HG03521 (cell line): ENCODE data around the gene DLST.
"Not testable (repeated sequence)": the region's sequence is repeated elsewhere in the genome, so short reads cannot be mapped to it uniquely, and the experiment has no call there.

ENCODE experiments used
- ATAC-seq: cut with Tn5 transposase; IDR thresholded peaks from one replicate; pipeline ENCODE4 v1.9.1; 2021; ENCODE audit warnings: mild to moderate bottlenecking, moderate library complexity; ENCODE audit not compliant: unreplicated experiment

The DLST gene

DNA sequence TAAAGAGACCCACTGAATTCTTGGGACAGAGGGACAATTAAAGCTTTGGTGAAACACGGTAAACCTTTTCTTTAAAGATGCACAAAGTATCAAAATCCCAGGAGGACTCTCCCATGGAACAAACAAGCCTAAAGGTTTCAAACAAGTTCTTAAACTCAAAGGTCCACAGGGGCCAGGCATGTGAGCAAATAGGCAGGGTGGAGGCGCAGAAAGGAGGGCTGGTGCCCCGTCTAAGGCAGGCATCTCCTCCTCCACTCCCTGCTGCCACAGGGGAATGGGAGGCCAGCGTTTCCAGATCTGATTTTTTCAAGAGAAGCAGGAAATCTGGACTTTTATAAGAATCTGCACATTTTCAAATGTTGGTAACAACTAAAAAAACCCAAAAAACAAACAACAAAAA lies 33.7 kb downstream of the DLST start:
- no peak for ATAC-seq

DNA sequence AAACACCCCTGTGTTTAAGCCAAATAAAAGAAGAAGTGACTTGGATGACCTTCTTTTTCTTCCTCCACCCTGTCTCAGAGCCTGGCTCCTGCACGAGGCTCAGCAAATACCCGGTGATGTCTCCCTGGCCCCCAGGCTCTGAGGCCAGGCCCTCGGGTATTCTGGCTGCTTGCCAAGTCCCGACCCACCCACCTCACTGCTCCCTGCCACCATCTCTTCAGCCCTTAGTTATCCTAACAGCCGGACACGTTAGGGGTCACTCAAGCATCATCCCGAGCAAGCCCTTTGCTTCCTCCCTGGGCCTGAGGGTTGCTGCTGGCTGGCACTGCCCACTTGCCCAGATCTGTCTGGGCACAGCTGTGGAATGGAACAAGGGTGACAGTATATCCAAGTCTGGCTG lies 34.1 kb downstream of the DLST start:
- ATAC-seq, result no peak

DNA sequence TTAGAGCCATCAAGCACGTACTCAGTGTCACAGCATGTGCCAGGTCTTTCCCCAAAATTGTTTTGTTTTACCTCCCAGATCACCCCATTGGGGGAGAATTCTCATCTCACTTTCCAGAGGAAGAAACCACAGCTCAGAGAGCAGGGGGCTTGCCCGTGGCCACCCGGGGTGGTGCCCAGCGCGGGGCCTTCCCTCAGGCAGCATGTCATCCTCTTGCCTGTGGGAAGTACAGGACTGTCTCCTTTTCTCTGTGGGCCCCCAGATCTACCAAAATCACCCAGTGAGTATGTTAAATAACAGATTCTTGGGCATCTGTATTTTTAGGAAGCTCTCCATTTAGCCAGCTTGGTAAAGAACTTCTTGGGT lies 35.4 kb downstream of the DLST start:
- no peak for ATAC-seq

DNA sequence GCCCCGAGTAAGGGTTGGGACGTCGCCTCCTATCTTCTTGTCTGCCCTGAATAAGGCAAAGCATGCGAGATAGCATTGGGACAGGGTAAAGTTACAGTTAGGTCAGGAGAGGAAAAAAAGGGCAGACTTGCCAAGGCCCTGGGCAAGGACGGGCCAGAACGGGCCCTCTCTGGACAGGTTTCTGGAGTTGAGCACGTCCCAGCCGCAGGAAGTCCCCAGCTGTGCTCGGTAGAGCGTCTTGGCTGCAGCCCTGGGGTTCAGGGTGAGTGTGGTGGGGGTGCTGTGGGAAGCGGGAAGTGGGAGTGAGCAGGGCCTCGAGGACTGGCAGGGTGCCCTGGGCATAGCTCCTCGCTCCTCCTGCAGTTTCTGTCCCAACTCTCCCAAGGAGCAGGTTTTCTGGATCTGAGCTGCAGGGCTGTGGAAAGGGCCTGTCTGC lies 35.9 kb downstream of the DLST start:
- no peak for ATAC-seq

DNA sequence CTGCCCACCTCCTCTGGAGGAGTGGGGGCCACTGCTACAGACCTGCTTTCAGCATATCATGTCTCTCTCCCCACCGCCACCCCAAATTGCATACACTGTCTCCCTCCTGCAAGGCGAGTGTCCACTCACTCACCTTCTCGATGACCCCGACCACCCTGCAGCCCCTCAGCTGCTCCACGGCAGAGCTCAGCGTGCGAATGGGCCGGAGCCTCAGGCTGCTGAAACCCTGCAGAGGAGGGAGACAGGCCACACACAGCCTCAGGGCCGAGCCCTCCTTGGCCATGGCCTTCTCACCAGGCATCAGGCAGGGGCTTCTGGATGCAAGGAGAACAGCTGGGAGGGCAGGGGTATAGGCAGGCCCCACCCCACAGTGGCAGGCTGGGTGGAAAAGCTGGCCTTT lies 36.7 kb downstream of the DLST start:
- ATAC-seq, result no peak

DNA sequence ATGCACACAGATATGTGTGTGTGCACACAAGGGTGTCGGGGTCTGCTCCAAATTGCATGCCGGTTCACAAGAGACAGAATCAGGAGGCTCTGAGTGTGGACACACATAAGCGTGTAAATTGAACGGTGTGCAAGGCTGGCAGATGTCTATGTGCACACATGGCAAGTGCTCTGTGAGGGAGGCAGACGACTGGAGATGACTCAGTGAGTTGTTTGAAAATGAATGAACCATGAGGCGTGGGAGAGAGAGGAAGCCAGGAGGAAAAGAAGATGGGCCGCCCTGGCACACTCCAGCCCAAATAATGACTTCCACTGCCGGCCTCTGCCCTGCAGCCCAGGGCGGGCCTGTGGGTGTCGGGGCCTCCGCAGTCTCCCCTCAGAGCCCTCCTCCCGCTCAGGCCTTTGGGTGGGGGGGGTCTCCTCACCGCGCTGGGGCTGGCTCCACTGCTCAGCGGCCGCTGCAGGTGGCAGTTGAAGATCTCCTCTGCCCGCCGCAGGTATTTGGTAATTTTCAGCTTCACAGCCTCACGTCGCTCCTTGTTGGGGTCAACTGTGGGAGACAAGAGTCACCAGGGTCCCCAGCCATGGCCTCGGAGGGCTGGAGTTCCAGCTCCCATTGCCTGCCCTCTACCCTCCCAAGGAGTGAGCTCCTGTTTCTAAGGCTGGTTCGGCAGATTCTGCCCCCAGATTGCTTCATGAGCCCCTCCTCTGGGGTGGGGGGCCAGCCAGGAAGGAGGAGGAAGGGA lies 37.9 kb downstream of the DLST start:
- ATAC-seq, result no peak

- no peak for ATAC-seq
These were observed 38.6 kb downstream of the DLST start for GRCh38 chr14:74920281-74920680.

DNA sequence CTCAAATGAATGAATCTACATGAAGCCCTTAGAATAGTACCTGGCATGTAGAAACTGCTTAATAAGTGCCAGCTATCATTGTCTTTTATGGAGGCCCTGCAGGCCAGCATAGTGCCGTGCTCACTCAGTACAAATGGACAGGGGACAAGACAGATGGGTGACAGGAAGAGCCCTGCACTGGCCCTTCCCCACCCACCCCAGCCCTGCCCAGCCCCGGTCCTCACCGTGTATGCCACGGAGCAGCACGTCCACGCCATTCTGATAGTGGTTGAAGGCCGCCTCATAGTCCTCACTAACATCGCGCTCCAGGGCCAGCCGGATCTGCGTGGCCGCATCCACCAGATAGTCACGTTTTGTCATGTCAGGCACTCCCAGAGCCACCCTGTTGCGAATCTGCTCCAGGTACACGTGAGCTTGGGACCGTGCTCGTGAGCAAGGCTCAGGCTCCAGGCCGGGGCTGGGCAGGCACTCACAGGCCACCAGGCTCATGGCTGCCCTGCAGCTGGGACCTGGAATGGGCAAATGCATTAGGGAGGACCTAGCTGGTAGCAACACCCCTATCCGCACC lies 39.4 kb downstream of the DLST start:
- ATAC-seq, result no peak

DNA sequence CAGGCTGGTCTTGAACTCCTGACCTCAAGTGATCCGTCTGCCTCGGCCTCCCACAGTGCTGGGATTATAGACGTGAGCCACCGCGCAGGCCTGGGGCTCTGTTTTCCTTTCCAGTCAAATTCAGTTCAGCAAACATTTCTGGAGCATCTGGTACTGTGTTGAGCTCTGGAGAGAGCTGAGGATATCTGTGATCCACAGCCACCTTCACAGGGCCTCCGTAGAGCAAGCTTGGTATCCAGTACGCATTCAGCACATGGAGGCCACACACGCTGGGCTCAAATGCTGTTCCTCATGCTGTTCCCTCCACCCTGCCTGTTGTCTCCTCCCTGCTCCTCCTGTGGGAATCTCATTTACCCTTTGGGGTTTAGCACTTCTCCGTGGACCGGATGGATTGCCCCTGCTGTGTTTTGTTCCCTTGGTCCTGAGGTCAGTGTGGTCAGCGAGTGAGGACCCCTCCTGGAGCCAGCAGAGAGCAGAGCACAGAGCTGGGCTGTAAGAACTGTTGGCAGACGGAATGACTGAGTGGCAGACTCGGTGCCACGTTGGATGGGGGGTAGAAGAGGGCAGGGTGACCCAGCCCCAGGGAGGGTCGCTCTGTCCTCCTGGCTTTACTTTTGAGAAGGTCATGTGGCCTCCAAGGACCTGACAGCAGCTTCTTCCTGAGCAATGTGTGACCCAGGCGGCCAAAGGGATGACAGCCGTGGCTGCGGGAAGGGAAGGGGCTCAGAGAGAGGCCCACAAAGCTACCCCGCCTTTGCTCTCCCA lies 40.5 kb downstream of the DLST start:
- no peak for ATAC-seq

GRCh38 chr14:74922752-74923401 lies 41.2 kb downstream of the DLST start, which contains the start of gene RPS6KL1:
Gene RPS6KL1 (minus strand): TSS chr14:74923260. CDS start chr14:74921541, 1,719 bp downstream.
- ATAC-seq, result peak; percentile 85

DNA sequence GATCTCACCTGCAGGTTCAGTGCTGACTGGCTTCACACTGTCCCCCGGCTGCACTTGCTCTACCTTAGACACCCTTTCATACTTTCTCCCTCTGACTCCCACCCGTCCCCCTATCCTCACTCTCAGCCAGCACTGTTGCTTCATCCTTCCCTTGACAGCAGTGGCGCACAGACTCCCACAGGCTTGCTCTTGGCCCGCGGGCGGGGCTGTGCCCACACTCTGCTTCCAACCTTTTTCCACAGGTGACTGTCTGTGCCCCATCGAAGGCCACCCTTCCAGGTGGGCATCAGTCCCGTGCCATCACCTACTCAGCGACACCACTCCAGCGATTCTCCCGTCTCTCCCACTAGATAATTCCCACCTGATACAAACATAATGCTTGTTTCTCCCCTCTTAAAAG lies 42.3 kb downstream of the DLST start:
- no peak for ATAC-seq

GRCh38 chr14:74927225-74927624 lies 45.5 kb downstream of the DLST start:
- ATAC-seq, result no peak

DNA sequence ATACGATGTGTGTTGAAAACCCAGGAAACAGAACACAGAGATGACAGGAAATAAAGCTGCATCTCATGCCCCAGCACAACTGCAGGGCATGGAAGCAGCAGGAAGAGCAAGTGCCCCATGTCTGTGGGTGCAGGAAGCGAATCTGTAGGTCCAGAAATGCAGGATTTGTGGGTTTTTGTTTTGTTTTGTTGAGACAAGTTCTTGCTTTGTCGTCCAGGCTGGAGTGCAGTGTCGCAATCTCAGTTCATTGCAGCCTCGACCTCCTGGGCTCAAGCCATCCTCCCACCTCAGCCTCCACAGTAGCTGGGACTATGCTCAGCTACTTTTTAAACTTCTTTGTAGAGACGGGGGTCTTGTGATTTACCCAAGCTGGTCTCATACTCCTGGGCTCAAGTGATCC lies 47.5 kb downstream of the DLST start:
- no peak for ATAC-seq

DNA sequence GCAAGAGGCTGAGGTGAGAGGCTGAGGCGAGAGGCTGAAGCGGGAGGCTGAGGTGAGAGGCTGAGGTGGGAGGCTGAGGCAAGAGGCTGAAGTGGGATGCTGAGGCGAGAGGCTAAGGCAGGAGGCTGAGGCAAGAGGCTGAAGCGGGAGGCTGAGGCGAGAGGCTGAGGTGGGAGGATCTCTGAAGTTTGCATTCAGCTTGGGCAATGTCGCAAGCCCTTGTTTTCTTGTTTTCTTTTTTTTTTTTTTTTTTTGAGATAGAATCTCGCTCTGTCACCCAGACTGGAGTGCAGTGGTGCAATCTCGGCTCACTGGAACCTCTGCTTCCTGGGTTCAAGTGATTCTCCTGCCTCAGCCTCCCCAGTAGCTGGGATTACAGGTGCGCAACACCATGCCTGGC lies 50.0 kb downstream of the DLST start:
- ATAC-seq, result not testable (repeated sequence)

- ATAC-seq, result no peak
These were observed 50.7 kb downstream of the DLST start for GRCh38 chr14:74932401-74932901.

GRCh38 chr14:74932936-74933335 lies 51.2 kb downstream of the DLST start:
- ATAC-seq, result not testable (repeated sequence)

DNA sequence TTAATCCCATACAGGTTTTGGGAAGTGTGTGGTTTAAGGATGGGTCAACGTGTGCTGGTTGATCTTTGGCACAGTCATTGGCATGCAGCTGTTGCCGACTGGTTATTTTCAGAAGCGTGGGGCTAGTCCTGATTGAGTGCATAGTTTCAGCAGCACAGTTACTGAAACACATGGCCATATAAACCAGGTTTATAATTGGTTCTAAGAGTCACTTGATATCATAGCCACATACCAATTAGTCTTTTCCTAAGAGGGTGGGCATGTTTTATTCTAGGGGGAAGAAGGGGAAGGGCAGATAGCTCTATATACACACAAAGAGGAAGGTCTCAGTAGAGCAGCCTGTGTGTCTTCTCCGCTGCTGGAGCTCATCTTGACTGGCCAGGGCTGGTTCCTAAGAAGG lies 52.3 kb downstream of the DLST start:
- ATAC-seq, result no peak

DNA sequence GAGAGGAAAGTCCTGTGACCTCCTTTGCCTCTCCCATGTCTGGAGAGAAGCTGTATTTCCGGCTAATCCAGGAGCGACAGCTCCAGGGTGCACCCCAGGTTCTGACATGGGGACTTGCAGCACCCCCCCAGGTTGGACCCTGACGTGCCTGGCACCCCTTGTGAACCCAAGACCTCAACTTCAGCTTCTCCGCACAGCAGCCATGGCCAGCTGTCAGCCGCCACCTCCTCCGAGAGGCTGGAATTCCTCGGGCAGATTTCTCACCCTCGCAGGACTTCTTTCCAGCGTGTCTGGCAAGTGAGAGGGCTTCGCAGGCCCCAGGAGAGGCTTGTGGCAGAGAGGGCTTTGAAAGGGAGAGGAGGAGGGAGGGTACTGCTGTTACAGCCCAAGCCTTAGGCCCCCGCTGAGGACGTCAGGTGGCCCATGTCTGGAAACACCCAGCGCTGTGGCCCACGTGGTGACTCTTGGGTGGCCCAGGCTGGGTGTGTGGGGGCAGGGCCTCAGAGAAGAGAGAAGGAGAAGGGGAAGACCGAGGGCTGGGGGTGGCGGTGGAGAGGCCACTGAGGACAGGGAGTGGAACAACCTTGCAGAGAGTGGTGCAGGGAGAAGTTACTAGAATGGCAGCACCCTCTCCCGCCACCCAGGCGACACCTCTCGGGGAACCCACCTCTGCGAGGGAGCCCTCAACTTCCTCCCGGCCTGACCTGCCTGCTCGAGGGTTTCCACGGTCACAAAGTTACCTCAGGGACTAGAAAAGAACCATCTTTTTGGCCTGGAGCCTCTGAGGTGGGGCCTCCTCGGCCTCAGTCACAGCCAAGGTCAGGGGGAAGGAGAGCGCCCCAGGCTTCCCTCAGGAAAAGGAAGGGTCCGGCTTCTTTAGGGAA lies 53.0 kb downstream of the DLST start:
- ATAC-seq, result no peak

DNA sequence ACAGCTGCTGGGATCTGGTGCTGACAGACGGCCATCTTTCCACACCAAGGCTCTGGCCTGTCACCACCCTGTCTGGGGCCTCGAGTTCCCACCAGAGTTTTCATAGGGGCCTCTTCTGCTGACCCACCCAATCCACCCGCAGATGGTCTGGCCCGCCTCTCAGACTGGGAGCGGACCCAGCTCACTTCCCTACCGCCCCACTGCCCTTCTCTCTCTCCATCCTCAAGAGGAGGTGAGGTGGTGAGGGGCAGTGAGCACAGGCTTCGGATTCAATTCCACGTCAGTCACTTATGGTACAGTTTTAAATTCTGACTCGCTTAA lies 53.6 kb downstream of the DLST start:
- ATAC-seq, result no peak

GRCh38 chr14:74936151-74936550 lies 54.4 kb downstream of the DLST start:
- no peak for ATAC-seq

DNA sequence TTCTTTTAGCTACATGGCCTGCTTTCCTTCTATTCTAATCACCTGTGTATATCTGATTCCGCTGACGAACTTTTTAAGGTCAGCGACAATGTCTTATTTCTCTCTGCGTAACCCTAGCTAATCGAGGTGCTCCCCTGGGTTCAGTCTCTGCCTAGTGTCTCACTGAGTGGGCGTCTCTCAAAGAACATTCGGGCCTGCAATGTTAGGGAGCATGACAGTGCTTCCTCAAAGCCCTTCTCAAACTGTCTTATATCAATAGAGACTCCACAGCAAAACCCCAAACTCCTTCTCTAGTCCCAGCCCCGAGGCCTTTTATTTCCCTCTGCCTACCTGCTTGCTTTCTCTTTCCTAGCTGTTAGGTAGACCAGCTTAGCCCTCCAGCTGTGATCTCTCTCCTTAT lies 55.0 kb downstream of the DLST start:
- no peak for ATAC-seq
